Neural progenitor cell (in vitro differentiated cells): Measurements from ENCODE around the gene STK33. TPM values are rescaled to one million over a fixed set of nuclear protein-coding genes. Genes with fewer than 3 reads are reported as not detected.

Source experiments
- DNase-seq: peaks from one replicate; pipeline ENCODE4 v3.0.0-alpha.2; 2016; ENCODE audit warnings: low spot score
- H2AFZ ChIP-seq: fragments of 200-600 bp; sonication (generic); replicated peaks from 2 replicates; pipeline ENCODE4 v1.6.1; 2016; ENCODE audit warnings: antibody characterized with exemption
- H3F3A ChIP-seq: fragments of 200-600 bp; sonication (generic); 2 replicates; pipeline ENCODE4 v1.6.1; 2016; ENCODE audit warnings: antibody characterized with exemption, low read depth
- H3K27ac ChIP-seq: fragments of 200-600 bp; sonication (generic); 2 replicates; pipeline ENCODE4 v1.5.1; 2016; ENCODE audit warnings: mild to moderate bottlenecking
- H3K27me3 ChIP-seq: fragments of 200-600 bp; sonication (generic); 2 replicates; pipeline ENCODE4 v1.6.1; 2016; ENCODE audit warnings: mild to moderate bottlenecking, moderate library complexity
- H3K36me3 ChIP-seq: fragments of 200-600 bp; sonication (generic); 2 replicates; pipeline ENCODE4 v1.5.1; 2016
- H3K4me1 ChIP-seq: fragments of 200-600 bp; sonication (generic); 2 replicates; pipeline ENCODE4 v1.6.1; 2016; ENCODE audit warnings: mixed run types
- H3K4me2 ChIP-seq: fragments of 200-600 bp; sonication (generic); 2 replicates; pipeline ENCODE4 v1.6.1; 2016
- H3K4me3 ChIP-seq: fragments of 200-600 bp; sonication (generic); 2 replicates; pipeline ENCODE4 v1.5.1; 2016
- H3K79me2 ChIP-seq: fragments of 200-600 bp; sonication (generic); 2 replicates; pipeline ENCODE4 v1.6.1; 2016; ENCODE audit warnings: low read depth
- H3K9ac ChIP-seq: fragments of 200-600 bp; sonication (generic); 2 replicates; pipeline ENCODE4 v1.6.1; 2016
- H3K9me3 ChIP-seq: fragments of 200-600 bp; sonication (generic); 2 replicates; pipeline ENCODE4 v1.5.1; 2016; ENCODE audit warnings: low read depth
- H4K20me1 ChIP-seq: fragments of 200-600 bp; sonication (generic); 2 replicates; pipeline ENCODE4 v1.6.1; 2016; ENCODE audit warnings: low read depth
- H3K27ac Mint-ChIP-seq: 3 replicates; pipeline ENCODE4 v1.8.0; 2021; ENCODE audit warnings: mixed read lengths
- H3K27me3 Mint-ChIP-seq: 2 replicates; pipeline ENCODE4 v1.8.0; 2022; ENCODE audit warnings: low read depth, mild to moderate bottlenecking, inconsistent platforms, moderate library complexity, mixed read lengths; ENCODE audit not compliant: insufficient read depth
- H3K36me3 Mint-ChIP-seq: 3 replicates; pipeline ENCODE4 v1.8.0; 2021; ENCODE audit warnings: mixed read lengths
- H3K4me1 Mint-ChIP-seq: 3 replicates; pipeline ENCODE4 v1.8.0; 2021; ENCODE audit warnings: mixed read lengths
- H3K4me3 Mint-ChIP-seq: 3 replicates; pipeline ENCODE4 v1.8.0; 2021; ENCODE audit warnings: mild to moderate bottlenecking, moderate library complexity, mixed read lengths
- H3K9me3 Mint-ChIP-seq: 3 replicates; pipeline ENCODE4 v1.8.0; 2020; ENCODE audit warnings: mixed read lengths
- CTCF ChIP-seq: fragments of 200-600 bp; sonication (generic); IDR thresholded peaks from 2 replicates; pipeline ENCODE4 v1.5.1; 2017; ENCODE audit warnings: antibody characterized with exemption, mild to moderate bottlenecking
- EZH2 ChIP-seq: fragments of 200-600 bp; sonication (generic); IDR thresholded peaks from 2 replicates; pipeline ENCODE4 v1.6.1; 2017; ENCODE audit warnings: antibody characterized with exemption, mild to moderate bottlenecking, moderate library complexity
- EZH2phosphoT487 ChIP-seq: fragments of 200-600 bp; sonication (generic); IDR thresholded peaks from 2 replicates; pipeline ENCODE4 v1.6.1; 2017; ENCODE audit warnings: antibody characterized with exemption
- total RNA-seq: library from RNA; depleted of rRNA; stranded (reverse); fragments of >200 nt; gene quantifications from 2 replicates; pipeline ENCODE4 v1.2.3, GENCODE V29; 2015; ENCODE audit warnings: low replicate concordance

The STK33 gene
- total RNA-seq, 1 donor from 2014 or later = 56.5 TPM

DNA sequence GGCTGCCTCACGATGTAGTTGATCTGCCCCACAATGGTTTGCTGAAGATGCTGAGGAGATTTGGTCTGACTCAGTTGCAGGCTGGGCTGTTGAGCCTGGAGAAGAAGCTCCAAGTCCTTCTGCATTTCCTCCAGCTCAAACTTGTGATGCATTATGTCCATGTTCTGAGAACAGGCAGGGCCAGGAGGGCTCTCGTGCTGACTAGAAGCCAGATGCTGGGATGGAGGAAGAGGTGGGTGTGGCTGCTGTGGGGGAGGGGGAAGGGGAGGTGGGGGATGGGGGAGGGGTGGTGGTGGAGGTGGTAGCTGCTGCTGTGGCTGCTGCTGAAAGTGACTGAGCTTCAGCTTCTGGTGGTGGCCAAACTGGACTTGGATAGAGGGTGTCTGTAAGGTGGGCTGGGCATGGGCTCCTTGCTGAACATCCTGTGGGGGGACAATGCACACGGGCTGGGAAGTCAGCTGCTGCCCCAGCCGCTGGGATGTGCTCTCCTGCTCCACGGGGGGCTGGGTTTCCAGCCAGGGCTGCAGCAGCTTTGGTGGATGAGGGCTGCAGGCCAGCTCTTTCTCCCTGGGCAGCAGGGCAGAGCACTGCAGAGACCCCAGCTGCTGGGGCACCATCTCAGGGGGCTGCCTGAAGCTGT, 46.4 kb upstream of the STK33 start:
- no peaks in the 10 kb centered on the region for H3K79me2 ChIP-seq
- H3K9me3 ChIP-seq = no peaks in the 10 kb centered on the region
- Mint-ChIP-seq H3K27me3 (peaks cover 2% of the 10 kb centered on the region), H3K9me3 (peaks cover 8% of the 10 kb centered on the region), H3K4me1 (peaks cover 15% of the 10 kb centered on the region), H3K27ac (no peak overlapping the region), H3K4me3 (no peak overlapping the region), H3K36me3 (peaks cover 19% of the 10 kb centered on the region)
- H3K27me3 ChIP-seq = no peaks in the 10 kb centered on the region
- H2AFZ ChIP-seq = no peak overlapping the region
- peaks cover 10% of the 10 kb centered on the region for H3K4me1 ChIP-seq
- no peaks in the 10 kb centered on the region for H4K20me1 ChIP-seq
- DNase-seq = peak; percentile 32
- H3K9ac ChIP-seq = no peak overlapping the region
- no peak overlapping the region for H3K4me3 ChIP-seq
- no peak overlapping the region for H3K27ac ChIP-seq
- no peak for TF ChIP-seq CTCF
- H3K36me3 ChIP-seq = no peaks in the 10 kb centered on the region
- no peaks in the 10 kb centered on the region for H3F3A ChIP-seq
- peak overlapping the region; percentile 24 for H3K4me2 ChIP-seq

- peaks cover 10% of the 10 kb centered on the region for H3K4me1 ChIP-seq
- H3K9me3 ChIP-seq = no peaks in the 10 kb centered on the region
- H3K4me2 ChIP-seq = no peak overlapping the region
- H3K4me3 ChIP-seq = no peak overlapping the region
- no peaks in the 10 kb centered on the region for H3K27me3 ChIP-seq
- Mint-ChIP-seq H3K4me1 (peaks cover 15% of the 10 kb centered on the region), H3K27ac (no peak overlapping the region), H3K9me3 (peaks cover 8% of the 10 kb centered on the region), H3K27me3 (peaks cover 2% of the 10 kb centered on the region), H3K4me3 (no peak overlapping the region), H3K36me3 (peaks cover 19% of the 10 kb centered on the region)
- H3K36me3 ChIP-seq = no peaks in the 10 kb centered on the region
- no peaks in the 10 kb centered on the region for H3K79me2 ChIP-seq
- TF ChIP-seq EZH2phosphoT487 (no peak), CTCF (no peak), EZH2 (no peak)
- no peak overlapping the region for H2AFZ ChIP-seq
- no peaks in the 10 kb centered on the region for H3F3A ChIP-seq
- no peak overlapping the region for H3K27ac ChIP-seq
- no peaks in the 10 kb centered on the region for H4K20me1 ChIP-seq
- no peak for DNase-seq
- H3K9ac ChIP-seq = no peak overlapping the region
Measured at GRCh38 chr11:8639655-8640054, 45.6 kb upstream of the STK33 start.

- Histone ChIP-seq H3K4me2 (no peak overlapping the region), H3K9me3 (no peaks in the 10 kb centered on the region), H3K4me1 (peaks cover 10% of the 10 kb centered on the region), H3K9ac (no peak overlapping the region), H2AFZ (no peak overlapping the region), H4K20me1 (no peaks in the 10 kb centered on the region), H3K27ac (no peak overlapping the region), H3K79me2 (no peaks in the 10 kb centered on the region), H3K4me3 (no peak overlapping the region), H3F3A (no peaks in the 10 kb centered on the region), H3K27me3 (no peaks in the 10 kb centered on the region), H3K36me3 (no peaks in the 10 kb centered on the region)
- TF ChIP-seq CTCF = no peak
- no peak for TF ChIP-seq EZH2
- Mint-ChIP-seq H3K4me1 (peaks cover 15% of the 10 kb centered on the region), H3K36me3 (peaks cover 19% of the 10 kb centered on the region), H3K9me3 (peaks cover 8% of the 10 kb centered on the region), H3K27ac (no peak overlapping the region), H3K27me3 (peaks cover 2% of the 10 kb centered on the region), H3K4me3 (no peak overlapping the region)
- no peak for DNase-seq
Measured at GRCh38 chr11:8638300-8638699, 44.3 kb upstream of the STK33 start.
